ENCODE results near the gene SLC35F6. TPM values are rescaled to one million over a fixed set of nuclear protein-coding genes. Genes with fewer than 3 reads are reported as not detected.

The SLC35F6 gene
- total and polyA plus RNA-seq, 9 of the 15 experiments (the other 6 are each of a cell fraction or from before 2014, with no cell fraction given), result 11.9 to 47.3 (median 22.5) TPM

- TF ChIP-seq HMBOX1 (IDR thresholded peaks at IDR 0.05) (peak; percentile 87), TCF7 (IDR thresholded peaks at IDR 0.05; ENCODE audit: borderline replicate concordance) (no peak), ZNF277 (CRISPR knock-in tag; IDR thresholded peaks at IDR 0.05; ENCODE audit: borderline replicate concordance) (no peak), TGIF2 (CRISPR knock-in tag; IDR thresholded peaks at IDR 0.05) (no peak), AFF1 (IDR thresholded peaks at IDR 0.05; ENCODE audit: low read depth in 1 of 2, partially characterized antibody in 2 of 2) (peak in 1 of 2 experiments; percentile 82), KAT2B (IDR thresholded peaks at IDR 0.05; ENCODE audit: low read depth, low read length) (no peak), WHSC1 (IDR thresholded peaks at IDR 0.05; ENCODE audit: low read length) (no peak), MAZ (CRISPR knock-in tag; conservative IDR thresholded peaks at IDR 0.05 in 1 of 2, IDR thresholded peaks at IDR 0.05 in 1 of 2) (no peak; a peak in 2 of 4 replicates), ARHGAP35 (IDR thresholded peaks at IDR 0.05; ENCODE audit: partially characterized antibody) (no peak), NR2F6 (CRISPR knock-in tag; IDR thresholded peaks at IDR 0.05) (0 out of 2 replicates have a peak, but pooled peaks have one; percentile 20), MEF2A (IDR thresholded peaks at IDR 0.05; ENCODE audit: control insufficient read depth, low read depth, low read length) (no peak), FUS (optimal IDR thresholded peaks at IDR 0.05; ENCODE audit: low read depth, low read length) (no peak), PREB (CRISPR knock-in tag; IDR thresholded peaks at IDR 0.05) (no peak), ZNF766 (CRISPR knock-in tag; conservative IDR thresholded peaks at IDR 0.05) (peak; percentile 87)
Observed at GRCh38 chr2:26757873-26758789, 6.0 kb upstream of the SLC35F6 start (continued).

Data from K562 (cell line).